Measurements from ENCODE around the gene KRT35.

- no peak for TF ChIP-seq POLR2A (IDR thresholded peaks at IDR 0.05)
- no peak for TF ChIP-seq EP300 (IDR thresholded peaks at IDR 0.05)
- TF ChIP-seq CTCF (IDR thresholded peaks at IDR 0.05): no peak
Observed at GRCh38 chr17:41453066-41453465, 27.9 kb downstream of the KRT35 start.
